NCI-H2107 (cell line): Measurements from ENCODE around the gene MND1.

Experiments used
- DNase-seq: peaks from one replicate; lab custom pipeline; 2025; lab: John Stamatoyannopoulos, UW

The MND1 gene

GRCh38 chr4:153344131-153345011, at the start of gene MND1:
Gene MND1, plus strand, starts transcription at chr4:153344688. Its CDS starts 50 bp downstream, at chr4:153344738.
- peak; percentile 25 for DNase-seq

- DNase-seq = no peak
Measured at GRCh38 chr4:153295131-153295755, 49.2 kb upstream of the MND1 start.

GRCh38 chr4:153296040-153296823, 48.3 kb upstream of the MND1 start:
- no peak for DNase-seq

- DNase-seq = no peak
Measured at GRCh38 chr4:153297116-153297515, 47.4 kb upstream of the MND1 start.

GRCh38 chr4:153310793-153311192, 33.7 kb upstream of the MND1 start:
- no peak for DNase-seq

- DNase-seq = no peak
Measured at GRCh38 chr4:153314915-153315314, 29.6 kb upstream of the MND1 start.

GRCh38 chr4:153318696-153319320, 25.7 kb upstream of the MND1 start:
- peak; percentile 7 for DNase-seq

- DNase-seq = no peak
Measured at GRCh38 chr4:153322791-153323190, 21.7 kb upstream of the MND1 start.

GRCh38 chr4:153324046-153324445, 20.4 kb upstream of the MND1 start:
- DNase-seq = no peak

GRCh38 chr4:153325558-153325957, 18.9 kb upstream of the MND1 start:
- DNase-seq = no peak

GRCh38 chr4:153326513-153326912, 18.0 kb upstream of the MND1 start:
- DNase-seq = no peak

GRCh38 chr4:153327247-153327646, 17.2 kb upstream of the MND1 start:
- DNase-seq = no peak

GRCh38 chr4:153332936-153333335, 11.6 kb upstream of the MND1 start:
- no peak for DNase-seq

GRCh38 chr4:153333874-153334273, 10.6 kb upstream of the MND1 start:
- no peak for DNase-seq

GRCh38 chr4:153335665-153336064, 8.8 kb upstream of the MND1 start:
- DNase-seq = no peak

- DNase-seq = no peak
Measured at GRCh38 chr4:153337686-153338085, 6.8 kb upstream of the MND1 start.

- no peak for DNase-seq
Measured at GRCh38 chr4:153341575-153342090, 2.9 kb upstream of the MND1 start.

GRCh38 chr4:153342751-153343552, 1.5 kb upstream of the MND1 start:
- DNase-seq = no peak

- no peak for DNase-seq
Measured at GRCh38 chr4:153345012-153345981, 809 bp downstream of the MND1 start.

GRCh38 chr4:153346031-153346430, 1.5 kb downstream of the MND1 start:
- DNase-seq = no peak
